ENCODE results near the gene CPVL.

DNA sequence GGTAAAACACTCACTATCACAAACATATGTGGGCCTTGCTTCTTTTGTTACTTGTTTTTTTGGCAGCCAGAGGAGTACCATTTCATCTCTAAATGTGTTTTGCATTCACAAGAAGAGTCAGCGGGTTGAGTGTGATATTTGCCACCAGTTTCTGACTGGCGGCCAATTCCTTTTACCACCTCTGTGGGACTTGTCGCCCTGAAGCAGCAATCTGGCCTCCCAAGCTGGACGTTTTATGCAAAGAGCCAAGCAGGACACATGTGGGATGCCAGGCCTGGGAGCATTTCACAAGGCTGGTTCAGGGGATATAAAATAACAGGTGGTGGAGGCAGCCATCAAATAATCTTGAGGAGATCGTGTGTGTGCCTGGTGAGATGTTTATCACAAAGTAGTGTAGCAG is 126.4 kb downstream of the CPVL start:
- TF ChIP-seq ZNF274 (IDR thresholded peaks at IDR 0.05; ENCODE audit: borderline replicate concordance, extremely low read depth, low read length) (no peak), GTF2F1 (IDR thresholded peaks at IDR 0.05; ENCODE audit: borderline replicate concordance, low read depth, low read length) (no peak), BRCA1 (IDR thresholded peaks at IDR 0.05; ENCODE audit: low read depth, low read length) (no peak), EP300 (IDR thresholded peaks at IDR 0.05; ENCODE audit: borderline replicate concordance in 1 of 2, low read depth in 2 of 2, low read length in 2 of 2) (no peak), YY1 (IDR thresholded peaks at IDR 0.05; ENCODE audit: low read depth, low read length) (no peak), SIX5 (IDR thresholded peaks at IDR 0.05; ENCODE audit: low read depth, low read length) (no peak)
- TF ChIP-seq, protein P1, sequence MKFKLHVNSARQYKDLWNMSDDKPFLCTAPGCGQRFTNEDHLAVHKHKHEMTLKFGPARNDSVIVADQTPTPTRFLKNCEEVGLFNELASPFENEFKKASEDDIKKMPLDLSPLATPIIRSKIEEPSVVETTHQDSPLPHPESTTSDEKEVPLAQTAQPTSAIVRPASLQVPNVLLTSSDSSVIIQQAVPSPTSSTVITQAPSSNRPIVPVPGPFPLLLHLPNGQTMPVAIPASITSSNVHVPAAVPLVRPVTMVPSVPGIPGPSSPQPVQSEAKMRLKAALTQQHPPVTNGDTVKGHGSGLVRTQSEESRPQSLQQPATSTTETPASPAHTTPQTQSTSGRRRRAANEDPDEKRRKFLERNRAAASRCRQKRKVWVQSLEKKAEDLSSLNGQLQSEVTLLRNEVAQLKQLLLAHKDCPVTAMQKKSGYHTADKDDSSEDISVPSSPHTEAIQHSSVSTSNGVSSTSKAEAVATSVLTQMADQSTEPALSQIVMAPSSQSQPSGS (IDR thresholded peaks at IDR 0.05; ENCODE audit: low read length), result no peak

All from H1 (cell line).